ENCODE results near the gene MATN3.

GRCh38 chr2:20011276-20012031 is 1.0 kb downstream of the MATN3 start:
- no peak for TF ChIP-seq CEBPB (tag; IDR thresholded peaks at IDR 0.05)
- no peak for TF ChIP-seq POLR2A (conservative IDR thresholded peaks at IDR 0.05)
- TF ChIP-seq EZH2 (IDR thresholded peaks at IDR 0.05; ENCODE audit: borderline replicate concordance, low read depth, low read length), result no peak

Measured in K562 (cell line).